Heart right ventricle (tissue), 16 donors: ENCODE measurements around the gene EVX1. TPM values are rescaled to one million over a fixed set of nuclear protein-coding genes. Genes with fewer than 3 reads are reported as not detected.

Source experiments
- ATAC-seq, 8 donors: fragments of 200-7000 bp; cut with Tn5 transposase; one replicate each; pipeline ENCODE4 v1.9.1; 2020; ENCODE audit warnings: mild to moderate bottlenecking in 8 of 8, moderate library complexity in 8 of 8, moderate number of reproducible peaks in 1 of 8
- DNase-seq, 2 donors: peaks; one replicate each; pipeline ENCODE4 v3.0.0-alpha.2; 2020
- H3K27ac ChIP-seq, 10 donors: fragments of 200-600 bp; sonication (generic) in 2 of 10; one replicate each; pipeline versions ENCODE4 v1.5.0 to v1.8.0; 2020 to 2022; ENCODE audit warnings: mild to moderate bottlenecking in 3 of 10
- H3K27me3 ChIP-seq, 7 donors: fragments of 200-600 bp; one replicate each; pipeline ENCODE4 v1.8.0; 2021 to 2022; ENCODE audit warnings: mild to moderate bottlenecking in 2 of 7
- H3K36me3 ChIP-seq, 9 donors: fragments of 200-600 bp; sonication (generic) in 1 of 9; one replicate each; pipeline versions ENCODE4 v1.5.0 to v1.8.0; 2020 to 2022; ENCODE audit warnings: mild to moderate bottlenecking in 2 of 9
- H3K4me1 ChIP-seq, 9 donors: fragments of 200-600 bp; sonication (generic) in 1 of 9; one replicate each; pipeline versions ENCODE4 v1.5.0 to v1.8.0; 2020 to 2022; ENCODE audit warnings: mild to moderate bottlenecking in 4 of 9
- H3K4me3 ChIP-seq, 10 donors: fragments of 200-600 bp; sonication (generic) in 2 of 10; one replicate each; pipeline versions ENCODE4 v1.5.0 to v1.8.0; 2020 to 2022; ENCODE audit warnings: mild to moderate bottlenecking in 7 of 10, moderate library complexity in 2 of 10
- H3K9me3 ChIP-seq, 11 donors: fragments of 200-600 bp in 10 of 11; sonication (generic) in 2 of 11; one replicate each; pipeline versions ENCODE4 v1.5.0 to v1.8.0; 2013 to 2022; ENCODE audit warnings: mild to moderate bottlenecking in 2 of 11, control low read depth in 1 of 11, moderate library complexity in 1 of 11
- CTCF ChIP-seq, 9 donors: fragments of 200-600 bp; sonication (generic) in 2 of 9; IDR thresholded peaks; one replicate each; pipeline versions ENCODE4 v1.5.0 to v1.8.0; 2021 to 2022; ENCODE audit warnings: antibody characterized with exemption in 9 of 9, mild to moderate bottlenecking in 5 of 9, moderate library complexity in 1 of 9
- WGBS, 2 donors: extraction: QIAGEN DNeasy Blood & Tissue Kit; methylation state at CpG; one replicate each; pipeline ENCODE4 v1.1.7; 2013; ENCODE audit warnings: inconsistent platforms in 1 of 2; 5-methylcytosine and 5-hydroxymethylcytosine counted together
- intact Hi-C, 10 donors: fragments of 100-400 bp; cut with DNase I; formaldehyde crosslinking; loops; one replicate each; pipeline versions ENCODE4 v1.11.1 to v1.14.2; 2022
- polyA plus RNA-seq, 2 donors: library from polyadenylated mRNA; stranded (reverse); fragments of 200-250 nt; gene quantifications; one replicate each; pipeline ENCODE4 v1.2.3, GENCODE V29; 2013
- total RNA-seq, 10 donors: library from RNA; stranded (reverse); fragmentation: NEBNext Ultra II Directional in 3 of 10; extraction: Animal tissue kit (Norgen Biotek cat#: 25700) in 3 of 10; gene quantifications; one replicate each; pipeline versions ENCODE4 v1.2.1 to v1.2.4, GENCODE V29; 2021 to 2023
- donor health status: Arrhythmogenic right ventricular cardiomyopathy.
- donor health status: ischemic (EF 13 %, LVEDD 7.1; RV severe dilation, severe dysfunction).
- donor health status: healthy with polysubstance abuse.
- donor health status: DM: no; HTN: yes; CAD: no.
- donor health status: DM: no; HTN: no; CAD: no.
- donor health status: ischemic (EF 25% LVEDD 6.9; RV normal size, moderate dysfunction).
- donor health status: ischemic (EF 25% LVEDD 5.7; RV mildly dilated, moderate dysfunction).
- donor health status: healthy.
- donor health status: DM: yes; HTN: yes; CAD: no.
- donor health status: Ischemic cardiomyopathy.
- donor health status: ischemic (EF 35%, LVEDD 5.7; RV mildly dilated, moderate dysfunction).
- donor health status: nonischemic (EF 11% LVEDD 7.7; RV severe dilation, severe dysfunction).
- donor health status: DM: yes; HTN: yes; CAD: no.
- donor health status: PGD.
- donor health status: ischemic (EF 29% LVEDD 5.4; RV normal size, mild dysfunction).
- donor health status: nonischemic (EF 23%, LVEDD 6.1; RV moderate dilation, normal function).

EVX1 gene
- total and polyA plus RNA-seq, 12 donors: not detected

- Histone ChIP-seq H3K27me3 (peaks cover 18 to 100% (median 97%) of the 10 kb centered on the region in 7 donors), H3K4me3 (peak overlapping the region in 1 of 10 donors; percentile 22), H3K27ac (no peak overlapping the region), H3K36me3 (no peaks in the 10 kb centered on the region), H3K4me1 (peaks cover 0 to 11% (median 3%) of the 10 kb centered on the region in 9 donors), H3K9me3 (no peaks in the 10 kb centered on the region)
- no peak for DNase-seq
- no peak for ATAC-seq
- intact Hi-C loops: loop anchor here in 1 of 10 donors (10.0 kb wide), 1 partner anchor 354 kb away; no protein-coding TSS in a partner anchor
- TF ChIP-seq CTCF (IDR thresholded peaks at IDR 0.05): no peak
- WGBS, 2 donors: 15 to 16% methylated on average over 41 to 45 of the region's 45 CpGs
These were observed 22.1 kb upstream of the EVX1 start for GRCh38 chr7:27220440-27220955.

DNA sequence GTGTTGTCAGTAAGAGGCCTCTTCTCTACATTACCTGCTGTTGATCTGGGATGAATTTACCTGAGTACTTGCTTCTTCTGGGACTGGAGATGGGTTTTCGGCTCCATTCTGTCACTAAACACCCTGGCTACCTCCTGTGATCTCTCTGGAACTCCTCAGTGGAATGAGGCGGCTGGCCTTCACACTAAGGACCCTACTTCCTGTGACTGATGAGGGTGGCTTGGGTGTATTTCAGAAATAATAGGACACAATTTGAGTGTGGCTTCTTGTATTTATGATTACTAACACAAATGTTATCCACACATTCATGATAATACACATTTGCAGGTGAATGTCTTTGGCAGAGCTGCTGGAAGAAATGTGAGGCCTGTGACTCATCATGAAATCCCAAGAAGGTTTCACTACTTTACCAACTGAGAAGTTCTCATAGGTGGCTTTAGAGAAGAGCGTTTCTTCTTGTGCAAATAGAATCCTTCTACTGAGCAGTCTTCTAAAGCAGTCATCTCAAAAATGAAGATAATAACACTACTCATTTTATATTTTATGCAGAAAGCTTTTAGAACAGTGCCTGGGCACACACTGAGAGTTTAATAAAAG, 21.3 kb upstream of the EVX1 start:
- H3K9me3 ChIP-seq: no peaks in the 10 kb centered on the region
- peaks cover 0 to 12% (median 4%) of the 10 kb centered on the region in 9 donors for H3K4me1 ChIP-seq
- TF ChIP-seq CTCF (IDR thresholded peaks at IDR 0.05): no peak
- DNase-seq: no peak
- WGBS, 2 donors: 88 to 91% methylated on average over 3 of the region's 3 CpGs
- H3K27me3 ChIP-seq: peaks cover 26 to 100% (median 98%) of the 10 kb centered on the region in 7 donors
- no peak for ATAC-seq
- H3K27ac ChIP-seq: no peak overlapping the region
- intact Hi-C loops: loop anchor here in 1 of 10 donors (10.0 kb wide), 1 partner anchor 354 kb away; no protein-coding TSS in a partner anchor
- no peaks in the 10 kb centered on the region for H3K36me3 ChIP-seq
- H3K4me3 ChIP-seq: no peak overlapping the region

DNA sequence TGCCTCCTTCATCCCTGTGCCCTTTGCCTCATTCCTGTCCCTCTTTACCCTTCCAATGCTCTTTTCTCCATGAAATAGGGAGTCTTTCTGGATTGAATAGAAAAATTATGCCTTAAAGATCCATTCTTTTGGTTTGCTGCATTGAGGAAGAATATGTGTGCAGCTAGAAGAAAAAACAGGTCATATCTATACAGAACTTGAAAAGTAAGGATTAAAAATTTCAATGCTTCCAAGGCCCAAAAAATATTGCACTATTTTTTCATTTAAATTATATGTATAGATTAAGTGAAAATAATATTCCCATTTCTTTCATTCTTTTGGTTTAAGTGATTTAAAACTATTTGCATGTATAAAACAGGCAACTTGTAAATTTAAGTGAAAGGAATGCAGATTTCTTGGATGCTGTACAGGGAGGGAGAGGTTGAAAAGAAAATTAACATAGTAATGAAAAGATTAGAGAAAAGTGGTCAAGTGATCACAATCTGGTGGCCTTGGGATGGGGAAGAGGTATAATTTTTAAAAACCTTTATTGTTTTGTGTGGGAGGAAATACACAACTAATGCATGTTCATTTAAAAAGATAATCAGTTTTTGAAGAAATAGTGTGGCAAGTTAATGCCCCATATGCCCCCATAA, 18.5 kb upstream of the EVX1 start:
- Histone ChIP-seq H3K4me1 (peaks cover 0 to 12% (median 4%) of the 10 kb centered on the region in 9 donors), H3K27ac (no peak overlapping the region), H3K27me3 (peaks cover 28 to 97% (median 90%) of the 10 kb centered on the region in 7 donors), H3K36me3 (no peaks in the 10 kb centered on the region), H3K9me3 (no peaks in the 10 kb centered on the region), H3K4me3 (no peak overlapping the region)
- intact Hi-C loops: loop anchor here in 1 of 10 donors (10.0 kb wide), 1 partner anchor 351 kb away; no protein-coding TSS in a partner anchor
- no peak for ATAC-seq
- DNase-seq: no peak
- TF ChIP-seq CTCF (IDR thresholded peaks at IDR 0.05): no peak

GRCh38 chr7:27224983-27225934, 17.3 kb upstream of the EVX1 start:
- ATAC-seq (peak in 1 of 8 donors; percentile 53), DNase-seq (no peak)
- no peak overlapping the region for H3K27ac ChIP-seq
- 4 to 7% methylated on average over 61 of the region's 61 CpGs for WGBS, 2 donors
- peaks cover 0 to 11% (median 4%) of the 10 kb centered on the region in 9 donors for H3K4me1 ChIP-seq
- no peak overlapping the region for H3K4me3 ChIP-seq
- TF ChIP-seq CTCF (IDR thresholded peaks at IDR 0.05): no peak
- no peaks in the 10 kb centered on the region for H3K36me3 ChIP-seq
- intact Hi-C loops: loop anchor here in 1 of 10 donors (10.0 kb wide), 1 partner anchor 350 kb away; no protein-coding TSS in a partner anchor
- H3K9me3 ChIP-seq: no peaks in the 10 kb centered on the region
- H3K27me3 ChIP-seq: peaks cover 28 to 97% (median 89%) of the 10 kb centered on the region in 7 donors
